IPS-11a (cell line): Measurements from ENCODE around the gene RPS28.
A peak's percentile ranks its signal among the peaks of the same experiment; 100 is the strongest.

Source experiments
- H3K4me3 ChIP-seq: one replicate; pipeline ENCODE4 v1.5.1; 2013; ENCODE audit warnings: low read depth, low read length, control low read depth

RPS28 gene

DNA sequence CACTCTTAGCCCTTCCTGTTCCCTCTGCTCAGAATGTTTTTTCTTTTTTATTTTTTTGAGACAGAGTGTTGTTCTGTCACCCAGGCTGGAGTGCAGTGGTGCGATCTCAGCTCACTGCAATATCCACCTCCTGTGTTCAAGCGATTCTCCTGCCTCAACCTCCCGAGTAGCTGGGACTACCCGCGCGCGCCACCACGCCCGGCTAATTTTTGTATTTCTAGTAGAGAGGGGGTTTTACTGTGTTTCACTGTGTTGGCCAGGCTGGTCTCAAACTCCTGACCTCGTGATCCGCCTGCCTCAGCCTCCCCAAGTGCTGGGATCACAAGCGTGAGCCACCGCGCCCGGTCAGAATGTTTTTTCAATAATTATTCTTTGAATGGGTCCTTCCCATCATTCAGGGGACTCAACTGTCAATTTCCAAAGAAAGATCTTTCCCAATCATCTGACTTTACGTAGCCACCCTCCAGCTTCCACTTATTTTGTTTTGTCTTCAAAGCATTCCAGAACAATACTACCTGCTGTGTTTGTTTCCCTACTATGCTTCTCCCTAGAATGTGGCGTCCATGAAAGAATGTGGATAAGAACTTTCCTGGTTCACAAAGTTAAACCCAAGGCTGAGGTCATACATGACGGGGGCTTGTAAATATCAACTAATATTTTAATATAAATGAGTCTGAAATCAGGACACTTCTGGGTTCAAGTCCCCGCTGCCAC is 1.3 kb upstream of the RPS28 start:
- peak overlapping the region; percentile 80 for H3K4me3 ChIP-seq

- peak overlapping the region; percentile 80 for H3K4me3 ChIP-seq
Observed at GRCh38 chr19:8320564-8321066, 681 bp upstream of the RPS28 start.

DNA sequence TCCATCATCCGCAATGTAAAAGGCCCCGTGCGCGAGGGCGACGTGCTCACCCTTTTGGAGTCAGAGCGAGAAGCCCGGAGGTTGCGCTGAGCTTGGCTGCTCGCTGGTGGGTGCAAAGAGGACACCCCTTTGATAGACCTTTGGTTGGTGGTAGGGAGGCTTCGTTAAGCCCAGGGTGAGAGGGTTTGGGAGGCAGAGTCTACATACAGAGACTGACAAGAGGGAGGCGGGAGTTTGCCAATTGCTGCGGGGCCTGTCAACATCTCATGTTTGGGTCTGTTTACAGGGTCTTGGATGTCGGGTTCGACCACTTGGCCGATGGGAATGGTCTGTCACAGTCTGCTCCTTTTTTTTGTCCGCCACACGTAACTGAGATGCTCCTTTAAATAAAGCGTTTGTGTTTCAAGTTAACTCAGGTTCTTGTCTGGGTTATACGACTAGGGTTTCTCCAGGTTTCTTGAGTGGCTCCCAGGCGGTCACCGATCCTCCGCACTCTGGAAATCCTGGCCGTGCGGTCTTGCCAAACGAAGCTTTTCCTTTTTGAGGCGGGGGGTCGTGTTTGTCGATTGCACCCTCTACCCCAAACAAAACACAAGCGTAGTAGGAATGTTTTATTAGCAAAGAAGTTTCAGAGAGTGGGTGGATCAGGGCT is 816 bp downstream of the RPS28 start:
- H3K4me3 ChIP-seq = peak overlapping the region; percentile 80

DNA sequence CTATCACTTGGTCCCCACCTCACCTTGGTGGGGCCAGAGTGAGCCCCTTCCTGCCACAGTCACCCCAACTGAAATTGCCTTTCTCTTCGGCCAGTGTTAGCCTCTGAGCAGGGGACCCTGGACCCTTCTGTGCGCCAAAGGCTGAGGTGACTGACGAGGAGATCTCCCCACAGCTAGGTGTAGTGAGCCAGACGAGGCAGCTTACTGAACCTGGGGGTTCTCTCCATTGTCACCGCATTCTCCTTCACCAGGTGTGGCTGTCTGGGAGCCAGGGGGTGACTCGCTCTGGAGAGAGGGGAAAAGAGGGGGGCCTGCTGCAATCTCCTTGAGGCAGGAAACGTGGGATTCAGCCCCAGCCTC is 1.3 kb downstream of the RPS28 start:
- peak overlapping the region; percentile 80 for H3K4me3 ChIP-seq

GRCh38 chr19:8323781-8324185 is 2.5 kb downstream of the RPS28 start:
- H3K4me3 ChIP-seq = no peak overlapping the region

DNA sequence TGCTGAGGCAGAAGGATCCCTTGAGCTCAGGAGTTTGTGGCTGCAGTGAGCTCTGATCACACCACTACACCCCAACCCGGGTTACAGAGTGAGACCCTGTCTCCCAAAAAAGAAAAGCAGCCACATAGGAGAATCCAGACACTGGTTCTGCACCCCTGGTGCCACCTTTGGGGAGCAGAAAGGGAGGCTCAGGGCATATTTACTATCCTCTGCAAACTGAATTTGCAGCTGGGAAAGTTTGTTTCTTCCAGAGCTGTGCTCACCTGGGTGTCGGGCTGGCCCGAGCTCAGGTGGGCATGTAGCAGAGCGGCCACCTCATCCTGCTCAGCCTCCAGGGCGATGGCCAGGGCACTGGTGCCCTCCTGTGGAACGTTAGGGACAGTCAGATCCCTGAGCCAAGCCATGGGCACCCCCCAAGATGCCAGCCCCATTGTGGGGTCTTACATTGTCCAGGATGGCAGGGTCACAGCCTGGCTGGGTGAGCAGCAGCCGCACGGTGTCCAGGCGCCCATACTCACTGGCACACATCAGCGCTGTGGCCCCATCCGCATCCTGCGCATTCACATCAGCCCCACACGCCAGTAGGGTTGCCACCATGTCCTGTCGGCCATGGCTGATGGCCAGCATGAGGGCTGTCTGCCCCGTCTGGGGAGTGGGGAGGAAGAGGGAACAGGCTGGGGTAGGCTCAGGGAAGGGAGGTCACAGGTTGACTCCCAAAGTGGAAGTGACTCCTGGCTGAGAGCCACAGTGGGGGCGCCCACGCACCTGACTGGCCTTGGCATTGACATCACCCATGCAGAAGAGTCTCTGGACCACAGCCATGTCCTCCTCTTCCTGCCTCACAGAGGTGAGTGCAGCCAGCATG is 3.1 kb downstream of the RPS28 start:
- no peak overlapping the region for H3K4me3 ChIP-seq

DNA sequence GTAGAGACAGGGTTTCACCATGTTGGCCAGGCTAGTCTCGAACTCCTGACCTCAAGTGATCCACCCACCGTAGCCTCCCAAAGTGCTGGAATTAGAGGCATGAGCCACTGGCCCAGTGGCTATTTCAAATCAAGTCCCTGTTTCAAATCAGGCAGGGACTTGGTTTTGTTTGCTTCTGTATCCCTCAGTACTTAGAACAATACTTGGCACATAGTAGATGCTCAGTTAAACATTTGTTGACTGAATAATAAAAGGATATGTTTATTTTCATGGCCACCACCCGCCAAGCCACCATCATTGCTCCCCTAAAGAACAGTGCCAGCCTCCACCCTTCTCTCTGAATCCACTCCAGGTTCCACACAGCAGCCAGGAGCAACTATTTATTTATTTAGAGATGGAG is 4.2 kb downstream of the RPS28 start:
- H3K4me3 ChIP-seq = no peak overlapping the region

DNA sequence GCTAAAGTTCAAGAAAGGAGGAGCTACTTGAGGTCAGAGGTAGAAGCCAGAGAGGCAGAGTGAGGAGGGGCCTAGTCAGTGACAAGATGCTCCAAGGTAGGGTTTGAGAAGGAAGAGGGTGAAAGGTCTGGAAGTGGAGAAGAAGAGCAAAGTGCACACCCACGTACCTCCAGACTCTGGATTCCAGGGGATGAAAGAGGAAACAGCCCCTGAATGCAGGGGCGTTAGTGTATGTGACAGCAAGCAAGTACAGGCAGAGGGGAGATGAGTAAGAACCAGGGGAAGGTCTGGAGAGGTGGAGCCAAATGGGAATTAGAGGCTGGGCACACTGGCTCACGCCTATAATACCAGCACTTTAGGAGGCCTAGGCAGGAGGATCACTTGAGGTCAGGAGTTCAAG is 8.7 kb downstream of the RPS28 start:
- no peak overlapping the region for H3K4me3 ChIP-seq

DNA sequence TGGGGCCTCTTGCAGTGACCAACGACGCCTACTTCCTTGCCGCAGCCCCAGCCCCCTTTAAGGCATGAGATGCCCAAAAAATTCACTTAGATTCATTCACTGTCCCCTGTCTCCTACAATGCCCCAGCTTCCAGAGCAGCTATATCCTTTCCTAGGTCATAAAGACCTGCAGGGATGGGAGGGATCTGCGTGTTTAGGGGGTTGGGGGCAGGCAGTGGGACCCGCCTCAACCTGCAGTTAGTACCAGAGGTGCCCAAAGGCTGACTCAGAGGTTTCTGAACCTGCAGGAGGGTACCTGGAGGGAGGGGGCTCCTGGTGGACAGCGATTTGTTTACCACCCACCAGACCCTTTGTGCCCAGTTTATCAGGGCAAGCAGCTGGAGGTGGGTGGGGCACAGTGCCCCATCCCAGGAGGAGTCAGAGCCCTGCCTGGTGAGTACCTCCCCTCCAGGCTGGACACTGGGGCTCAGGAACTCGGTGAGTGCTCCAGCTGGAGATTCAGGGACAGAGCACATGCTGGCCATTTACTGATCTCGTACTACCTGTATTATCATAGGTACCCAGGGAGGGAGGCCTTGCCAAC is 10.1 kb downstream of the RPS28 start:
- H3K4me3 ChIP-seq = no peak overlapping the region

- peak overlapping the region; percentile 18 for H3K4me3 ChIP-seq
Observed at GRCh38 chr19:8332976-8333766, 11.9 kb downstream of the RPS28 start.

GRCh38 chr19:8333767-8334457 is 12.6 kb downstream of the RPS28 start:
- H3K4me3 ChIP-seq = peak overlapping the region; percentile 18

GRCh38 chr19:8334458-8335342 is 13.4 kb downstream of the RPS28 start:
- H3K4me3 ChIP-seq = peak overlapping the region; percentile 42

GRCh38 chr19:8335343-8336071 is 14.2 kb downstream of the RPS28 start:
- H3K4me3 ChIP-seq = peak overlapping the region; percentile 42

DNA sequence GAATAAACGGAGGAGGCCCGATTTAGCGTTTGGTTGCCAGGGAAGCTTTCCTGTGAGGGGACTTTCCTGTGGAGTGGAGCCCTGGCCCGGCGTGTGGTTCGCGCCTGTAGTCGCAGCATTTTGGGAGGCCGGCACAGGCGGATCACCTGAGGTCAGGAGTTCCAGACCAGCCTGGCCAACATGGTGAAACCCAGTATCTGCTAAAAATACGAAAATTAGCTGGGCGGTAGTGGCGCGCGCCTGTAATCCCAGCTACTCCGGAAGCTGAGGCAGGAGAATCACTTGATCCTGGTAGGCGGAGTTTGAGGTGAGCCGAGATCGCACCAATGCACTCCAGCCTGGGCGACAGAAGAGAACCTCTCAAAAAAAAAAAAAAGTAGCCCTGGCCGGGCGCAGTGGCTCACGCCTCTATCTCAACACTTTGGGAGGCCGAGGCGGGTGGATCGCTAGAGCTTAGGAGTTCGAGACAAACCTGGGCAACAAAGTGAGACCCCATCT is 14.8 kb downstream of the RPS28 start:
- no peak overlapping the region for H3K4me3 ChIP-seq

GRCh38 chr19:8336660-8337059 is 15.4 kb downstream of the RPS28 start:
- H3K4me3 ChIP-seq = no peak overlapping the region

DNA sequence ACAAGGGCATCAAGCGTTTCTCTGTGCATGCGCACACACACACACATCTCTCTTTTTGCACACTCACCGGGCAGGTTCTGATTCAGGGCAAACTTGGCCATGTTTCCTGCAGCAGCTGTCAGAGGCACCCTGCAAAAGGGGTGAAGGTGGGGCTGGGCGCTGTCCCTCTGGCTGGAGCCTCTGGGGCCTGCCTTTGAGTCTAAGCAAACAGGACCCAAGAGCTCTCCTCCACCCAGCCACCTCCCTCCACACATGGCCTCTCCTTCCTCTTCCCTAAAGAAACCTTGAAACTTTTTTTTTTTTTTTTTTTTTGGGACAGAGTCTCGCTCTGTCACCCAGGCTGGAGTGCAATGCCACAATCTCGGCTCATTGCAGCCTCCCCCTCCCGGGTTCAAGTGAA is 16.4 kb downstream of the RPS28 start:
- H3K4me3 ChIP-seq = no peak overlapping the region

DNA sequence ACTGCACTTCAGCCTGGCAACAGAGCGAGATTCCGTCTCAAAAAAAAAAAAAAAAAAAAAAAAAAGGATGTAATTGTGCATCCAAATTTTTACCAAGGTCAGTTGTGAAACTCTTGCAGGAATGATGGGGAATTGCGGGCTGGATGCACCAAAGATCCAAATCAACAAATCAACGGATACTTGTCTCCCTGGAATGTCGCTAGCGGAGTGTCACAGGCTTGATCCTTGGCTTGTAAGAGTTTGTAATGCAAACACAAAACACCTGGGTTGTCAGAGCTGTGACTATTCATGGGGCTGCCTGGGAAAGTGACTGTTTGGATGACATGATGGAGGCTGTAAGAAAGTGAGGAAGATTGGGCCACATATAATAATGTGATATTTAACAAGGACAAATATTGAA is 17.5 kb downstream of the RPS28 start:
- no peak overlapping the region for H3K4me3 ChIP-seq
